ENCODE data around the gene NAV3. TPM values are rescaled to one million over a fixed set of nuclear protein-coding genes. Genes with fewer than 3 reads are reported as not detected.

Gene NAV3
- total RNA-seq, 2 experiments from 2014 or later, result not detected

DNA sequence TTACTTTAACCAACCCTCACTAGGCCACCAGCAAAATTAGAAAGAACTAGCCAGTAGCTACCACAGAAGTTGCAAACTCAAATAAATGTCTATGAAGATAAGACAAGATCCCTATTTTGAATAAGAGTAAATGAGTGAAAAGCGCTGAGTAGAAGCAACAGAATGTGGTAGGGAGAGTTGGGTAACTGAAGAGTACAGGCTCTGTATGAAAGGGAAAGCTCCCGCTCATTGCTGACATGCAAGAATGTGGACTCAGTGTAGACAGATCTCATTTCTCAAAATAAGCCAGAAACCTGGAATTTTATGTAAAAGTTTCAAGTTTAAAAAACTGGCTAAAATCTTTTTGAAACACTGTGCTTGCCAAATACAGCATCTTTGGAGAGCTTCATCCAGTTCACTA lies 63.9 kb downstream of the NAV3 start:
- DNase-seq (no peak), ATAC-seq (no peak)
- no peak for TF ChIP-seq CTCF (IDR thresholded peaks at IDR 0.05)
- no peak overlapping the region for H3K27ac Mint-ChIP-seq
- intact Hi-C loops (cut with micrococcal nuclease), result loop anchor here (10.0 kb wide), 1 partner anchor 650 kb away; no protein-coding TSS in a partner anchor
- no peaks in the 10 kb centered on the region for H3K27me3 Mint-ChIP-seq
- H3K4me3 Mint-ChIP-seq, result no peak overlapping the region
- POLR2A ChIA-PET, result no interaction called here
- H3K9me3 Mint-ChIP-seq, result peaks cover 6% of the 10 kb centered on the region
- H3K36me3 Mint-ChIP-seq (ENCODE audit: low read depth), result no peaks in the 10 kb centered on the region
- CTCF ChIA-PET, result no interaction called here
- no peaks in the 10 kb centered on the region for H3K4me1 Mint-ChIP-seq (ENCODE audit: low read depth)

- Mint-ChIP-seq H3K36me3 (ENCODE audit: low read depth) (no peaks in the 10 kb centered on the region), H3K4me1 (ENCODE audit: low read depth) (no peaks in the 10 kb centered on the region), H3K27me3 (no peaks in the 10 kb centered on the region), H3K9me3 (peaks cover 6% of the 10 kb centered on the region), H3K27ac (no peak overlapping the region), H3K4me3 (no peak overlapping the region)
- TF ChIP-seq CTCF (IDR thresholded peaks at IDR 0.05), result no peak
- ATAC-seq (no peak), DNase-seq (no peak)
- ChIA-PET POLR2A (no interaction called here), CTCF (no interaction called here)
- intact Hi-C loops (cut with micrococcal nuclease), result loop anchor here (10.0 kb wide), 1 partner anchor 651 kb away; no protein-coding TSS in a partner anchor
Measured at GRCh38 chr12:77895699-77896098, 65.0 kb downstream of the NAV3 start.

DNA sequence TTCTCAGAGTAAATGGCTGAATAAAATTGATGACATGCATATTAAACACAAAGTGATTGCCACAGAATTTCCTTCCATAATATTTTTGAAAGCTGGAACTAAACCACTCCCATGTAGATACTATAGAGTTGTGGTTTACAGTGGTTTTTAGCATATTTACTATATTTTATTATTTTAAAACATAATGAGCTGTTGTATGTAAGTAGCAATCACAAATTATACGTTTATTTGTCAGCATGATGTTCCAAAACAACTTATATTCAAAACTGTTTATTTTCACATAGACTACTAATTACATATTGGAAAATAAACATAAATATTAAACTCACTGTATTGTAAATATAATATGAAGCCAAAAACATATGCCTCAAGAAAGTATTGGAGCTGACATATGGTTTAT lies 77.2 kb downstream of the NAV3 start:
- H3K27ac Mint-ChIP-seq, result no peak overlapping the region
- ATAC-seq, result no peak
- H3K9me3 Mint-ChIP-seq, result peaks cover 3% of the 10 kb centered on the region
- no peaks in the 10 kb centered on the region for H3K27me3 Mint-ChIP-seq
- CTCF ChIA-PET, result no interaction called here
- POLR2A ChIA-PET, result no interaction called here
- no peaks in the 10 kb centered on the region for H3K4me1 Mint-ChIP-seq (ENCODE audit: low read depth)
- H3K4me3 Mint-ChIP-seq, result no peak overlapping the region
- DNase-seq, result no peak
- no peaks in the 10 kb centered on the region for H3K36me3 Mint-ChIP-seq (ENCODE audit: low read depth)
- intact Hi-C loops (cut with micrococcal nuclease), result no loop called here
- no peak for TF ChIP-seq CTCF (IDR thresholded peaks at IDR 0.05)

GRCh38 chr12:77914081-77914488 lies 83.4 kb downstream of the NAV3 start:
- Mint-ChIP-seq H3K36me3 (ENCODE audit: low read depth) (no peaks in the 10 kb centered on the region), H3K4me3 (no peak overlapping the region), H3K4me1 (ENCODE audit: low read depth) (no peaks in the 10 kb centered on the region), H3K9me3 (peaks cover 5% of the 10 kb centered on the region), H3K27me3 (no peaks in the 10 kb centered on the region), H3K27ac (no peak overlapping the region)
- DNase-seq (no peak), ATAC-seq (no peak)
- CTCF ChIA-PET, result interaction anchor here (1.3 kb wide), 1 partner anchor 11 kb away, joined by 5 read pairs; no protein-coding TSS in a partner anchor
- intact Hi-C loops (cut with micrococcal nuclease), result no loop called here
- POLR2A ChIA-PET, result no interaction called here
- TF ChIP-seq CTCF (IDR thresholded peaks at IDR 0.05), result no peak

DNA sequence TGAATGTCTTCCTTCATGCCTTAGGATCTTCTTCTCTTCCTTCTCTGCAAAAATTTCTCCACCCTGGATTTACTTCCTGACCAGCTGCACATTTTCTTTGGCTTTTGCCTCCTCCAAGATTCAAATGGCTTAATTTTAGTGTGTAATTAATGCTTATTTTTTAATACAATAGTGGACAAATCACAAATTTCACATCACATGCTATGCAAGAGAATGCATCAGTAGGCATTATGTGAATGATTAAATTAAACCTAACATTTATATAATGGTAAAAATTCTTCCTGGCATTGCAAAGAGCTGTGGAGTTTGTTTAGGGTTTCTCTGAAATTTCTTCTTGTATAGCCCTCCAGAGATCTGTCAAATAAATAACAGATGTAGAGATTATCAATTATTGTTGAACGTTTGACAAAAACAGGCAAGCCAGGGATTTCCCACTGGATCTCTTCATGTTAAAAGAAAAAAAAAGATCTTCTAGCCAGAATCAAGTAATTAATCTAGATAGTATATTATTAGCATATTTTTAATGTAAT lies 84.4 kb downstream of the NAV3 start:
- POLR2A ChIA-PET, result no interaction called here

More for the DNA sequence above, 84.4 kb downstream of the NAV3 start:
- intact Hi-C loops (cut with micrococcal nuclease), result no loop called here
- H3K36me3 Mint-ChIP-seq (ENCODE audit: low read depth), result no peaks in the 10 kb centered on the region
- H3K4me3 Mint-ChIP-seq, result no peak overlapping the region
- CTCF ChIA-PET, result no interaction called here
- H3K27me3 Mint-ChIP-seq, result no peaks in the 10 kb centered on the region
- ATAC-seq (no peak), DNase-seq (no peak)
- no peak overlapping the region for H3K27ac Mint-ChIP-seq
- peaks cover 3% of the 10 kb centered on the region for H3K9me3 Mint-ChIP-seq
- no peaks in the 10 kb centered on the region for H3K4me1 Mint-ChIP-seq (ENCODE audit: low read depth)
- no peak for TF ChIP-seq CTCF (IDR thresholded peaks at IDR 0.05)

Measured in activated CD8-positive, alpha-beta T cell treated with anti-CD3 and anti-CD28 coated beads for 36 hours (primary cell).